Measurements from ENCODE around the gene SREBF1. TPM values are rescaled to one million over a fixed set of nuclear protein-coding genes. Genes with fewer than 3 reads are reported as not detected.

The SREBF1 gene
- total and polyA plus RNA-seq, 2 of the 4 experiments (the other 2 are of a cell fraction), result 3.4 to 20.4 TPM

DNA sequence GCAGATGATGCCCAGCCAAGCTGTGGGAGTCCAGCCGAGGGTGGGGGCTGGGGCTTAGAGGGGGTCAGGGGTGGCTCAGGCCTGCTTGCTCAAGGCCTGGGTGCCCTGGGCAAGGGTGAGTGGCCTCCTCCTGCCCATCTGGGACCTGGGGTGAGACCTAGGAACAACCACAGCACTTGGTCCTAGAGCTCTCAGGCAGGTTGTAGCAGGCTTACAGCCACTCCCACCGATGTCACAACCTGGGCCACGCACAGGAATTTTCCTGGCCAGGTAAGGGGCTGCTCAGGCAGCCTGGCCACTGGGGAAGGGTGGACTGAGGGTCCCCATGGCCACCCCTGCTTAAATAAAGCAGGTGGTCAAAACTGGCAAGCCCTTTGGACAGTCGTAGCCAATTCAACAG lies 6.3 kb upstream of the SREBF1 start:
- no peak for TF ChIP-seq MAFK (IDR thresholded peaks at IDR 0.05; ENCODE audit: low read depth, low read length)
- TF ChIP-seq CHD1 (IDR thresholded peaks at IDR 0.05; ENCODE audit: low read depth, low read length), result no peak
- TF ChIP-seq, protein P1, sequence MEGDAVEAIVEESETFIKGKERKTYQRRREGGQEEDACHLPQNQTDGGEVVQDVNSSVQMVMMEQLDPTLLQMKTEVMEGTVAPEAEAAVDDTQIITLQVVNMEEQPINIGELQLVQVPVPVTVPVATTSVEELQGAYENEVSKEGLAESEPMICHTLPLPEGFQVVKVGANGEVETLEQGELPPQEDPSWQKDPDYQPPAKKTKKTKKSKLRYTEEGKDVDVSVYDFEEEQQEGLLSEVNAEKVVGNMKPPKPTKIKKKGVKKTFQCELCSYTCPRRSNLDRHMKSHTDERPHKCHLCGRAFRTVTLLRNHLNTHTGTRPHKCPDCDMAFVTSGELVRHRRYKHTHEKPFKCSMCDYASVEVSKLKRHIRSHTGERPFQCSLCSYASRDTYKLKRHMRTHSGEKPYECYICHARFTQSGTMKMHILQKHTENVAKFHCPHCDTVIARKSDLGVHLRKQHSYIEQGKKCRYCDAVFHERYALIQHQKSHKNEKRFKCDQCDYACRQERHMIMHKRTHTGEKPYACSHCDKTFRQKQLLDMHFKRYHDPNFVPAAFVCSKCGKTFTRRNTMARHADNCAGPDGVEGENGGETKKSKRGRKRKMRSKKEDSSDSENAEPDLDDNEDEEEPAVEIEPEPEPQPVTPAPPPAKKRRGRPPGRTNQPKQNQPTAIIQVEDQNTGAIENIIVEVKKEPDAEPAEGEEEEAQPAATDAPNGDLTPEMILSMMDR (conservative IDR thresholded peaks at IDR 0.05; ENCODE audit: low read depth, low read length), result no peak
- TF ChIP-seq NFE2L2 (IDR thresholded peaks at IDR 0.05; ENCODE audit: low read depth, low read length), result no peak
- TF ChIP-seq BHLHE40 (IDR thresholded peaks at IDR 0.05; ENCODE audit: low read depth, low read length), result no peak
- TF ChIP-seq SMC3 (IDR thresholded peaks at IDR 0.05; ENCODE audit: low read depth, low read length), result no peak
- WGBS, 2 experiments (ENCODE audit: extremely low coverage in 2 of 2, insufficient read length in 1 of 2), result no CpG with 5 or more reads among the region's 4 CpGs
- no peak overlapping the region for H2AK9ac ChIP-seq (replicated peaks; ENCODE audit: low read depth, low read length, poor library complexity)

More for the DNA sequence above, 6.3 kb upstream of the SREBF1 start:
- dilution Hi-C loops (cut with HindIII; ENCODE audit: low sequenced_read_pairs, unreplicated experiment), result no loop called here
- ChIA-PET POLR2A (ENCODE audit: unreplicated experiment) (no interaction called here), CTCF (interaction anchor here (0.6 kb wide), 1 partner anchor 31 kb away, joined by 3 read pairs; no protein-coding TSS in a partner anchor)
- no peaks in the 10 kb centered on the region for H3K9me3 ChIP-seq (ENCODE audit: control insufficient read depth, insufficient read depth, low read length)
- no peaks in the 10 kb centered on the region for H3K27me3 ChIP-seq (ENCODE audit: control insufficient read depth, insufficient read depth, low read length)
- H2BK20ac ChIP-seq (ENCODE audit: low read depth, low read length), result no peak overlapping the region
- H3K56ac ChIP-seq (ENCODE audit: extremely low read depth, insufficient read depth, low read length), result no peak overlapping the region
- H2BK5ac ChIP-seq (ENCODE audit: low read depth, low read length, poor library complexity, severe bottlenecking), result no peak overlapping the region
- H2BK120ac ChIP-seq (ENCODE audit: low read depth, low read length), result no peak overlapping the region
- in situ Hi-C loops (cut with MboI; ENCODE audit: low sequenced_read_pairs), result no loop called here
- no peak overlapping the region for H3K27ac ChIP-seq (ENCODE audit: insufficient read depth, low read length)
- no peak for DNase-seq
- H4K8ac ChIP-seq (ENCODE audit: low read depth in 2 of 2, low read length in 2 of 2), result no peak overlapping the region
- no peak overlapping the region for H2AK5ac ChIP-seq (ENCODE audit: low read depth, low read length)
- intact Hi-C loops (cut with micrococcal nuclease), result no loop called here
- no peak overlapping the region for H2BK15ac ChIP-seq (ENCODE audit: low read depth, low read length)
- ATAC-seq (ENCODE audit: low read depth), result no peak
- no peak overlapping the region for H3K18ac ChIP-seq (ENCODE audit: low read depth, low read length)
- H3K23ac ChIP-seq (ENCODE audit: low read depth, low read length), result no peak overlapping the region
- no peak overlapping the region for H3K4me2 ChIP-seq (ENCODE audit: low read depth, low read length)
- H3K79me1 ChIP-seq (ENCODE audit: low read depth in 1 of 2, low read length in 2 of 2), result peaks cover 0 to 15% of the 10 kb centered on the region in 2 experiments; a peak in 2 of 4 replicates
- no peak overlapping the region for H3K4me3 ChIP-seq (ENCODE audit: insufficient read depth, low read depth, low read length)
- H3K9ac ChIP-seq (ENCODE audit: low read depth, low read length), result no peak overlapping the region
- H4K20me1 ChIP-seq (ENCODE audit: insufficient read depth, low read length), result no peaks in the 10 kb centered on the region
- H3K4me1 ChIP-seq (ENCODE audit: control insufficient read depth, insufficient read depth, low read length), result peaks cover 18% of the 10 kb centered on the region
- no peak overlapping the region for H3K14ac ChIP-seq (replicated peaks; ENCODE audit: low read depth, low read length)
- no TSS peak for BruUV-seq (replicated peaks)
- no peak overlapping the region for H3K4ac ChIP-seq (ENCODE audit: low read depth, low read length)
- H2AFZ ChIP-seq (replicated peaks; ENCODE audit: low read length, poor library complexity), result no peak overlapping the region
- no peak overlapping the region for H4K5ac ChIP-seq (ENCODE audit: low read depth, low read length)
- H4K91ac ChIP-seq (ENCODE audit: insufficient read depth, low read depth, low read length), result no peak overlapping the region
- peaks cover 8% of the 10 kb centered on the region; the same call in 1 of the 2 replicates for H3K36me3 ChIP-seq (ENCODE audit: control insufficient read depth, insufficient read depth, low read length)
- peaks cover 11% of the 10 kb centered on the region for H3K9me1 ChIP-seq (ENCODE audit: insufficient read depth, low read length)

Data from IMR-90 (cell line).